ENCODE results near the gene MAGOHB. TPM values are rescaled to one million over a fixed set of nuclear protein-coding genes. Genes with fewer than 3 reads are reported as not detected.
"Not testable (repeated sequence)": the region's sequence is repeated elsewhere in the genome, so short reads cannot be mapped to it uniquely, and the experiment has no call there.

The MAGOHB gene
- total and polyA plus RNA-seq, 2 of the 13 experiments (the other 11 are each of a cell fraction or from before 2014, with no cell fraction given): 7.0 to 49.8 TPM

GRCh38 chr12:10582704-10583103 is 30.7 kb downstream of the MAGOHB start (continued):
- no peak for TF ChIP-seq RERE (CRISPR knock-in tag; IDR thresholded peaks at IDR 0.05; ENCODE audit: low read depth)
- no peak for TF ChIP-seq U2AF1 (optimal IDR thresholded peaks at IDR 0.05; ENCODE audit: low read depth, low read length)
- no peak for TF ChIP-seq HNRNPUL1 (IDR thresholded peaks at IDR 0.05; ENCODE audit: low read depth, low read length)
- TF ChIP-seq ZNF615 (CRISPR knock-in tag; IDR thresholded peaks at IDR 0.05; ENCODE audit: borderline replicate concordance): no peak
- TF ChIP-seq ZFX (CRISPR knock-in tag; IDR thresholded peaks at IDR 0.05; ENCODE audit: low read depth): no peak
- no peak for TF ChIP-seq RORA (CRISPR knock-in tag; IDR thresholded peaks at IDR 0.05)
- TF ChIP-seq ZNF224 (CRISPR knock-in tag; IDR thresholded peaks at IDR 0.05): no peak
- TF ChIP-seq NRL (CRISPR knock-in tag; IDR thresholded peaks at IDR 0.05; ENCODE audit: borderline replicate concordance): no peak

- POLR2A ChIA-PET; H3K27ac ChIP-seq (ENCODE audit: extremely low read length, insufficient read depth, low read length); DNase-seq (ENCODE audit: low spot score); CTCF ChIA-PET (ENCODE audit: low intra/inter-chr PET ratio, low total read pairs); H4K20me1 ChIP-seq (ENCODE audit: insufficient read depth, low read length); H3K4me3 ChIP-seq (replicated peaks in 1 of 3; ENCODE audit: insufficient read depth in 1 of 3, low read depth in 2 of 3, low read length in 3 of 3); BruUV-seq (replicated peaks); in situ Hi-C loops (cut with HindIII; ENCODE audit: extremely low pct_ligation_motif_present, low pct_unique_long_range_greater_than_20kb); H3K9me3 ChIP-seq (ENCODE audit: low read length); H3K27me3 ChIP-seq (ENCODE audit: control insufficient read depth in 1 of 2, insufficient read depth in 2 of 2, low read length in 2 of 2); H3K4me1 ChIP-seq (ENCODE audit: insufficient read depth, low read length); FAIRE-seq; ATAC-seq; H3K9ac ChIP-seq (ENCODE audit: insufficient read depth, low read depth, low read length); H3K4me2 ChIP-seq (ENCODE audit: low read depth, low read length); H3K79me2 ChIP-seq (ENCODE audit: insufficient read depth, low read length); H2AFZ ChIP-seq (ENCODE audit: low read length); intact Hi-C loops (cut with micrococcal nuclease; ENCODE audit: unreplicated experiment); H3K36me3 ChIP-seq (replicated peaks in 1 of 2; ENCODE audit: control insufficient read depth in 1 of 2, insufficient read depth in 2 of 2, low read length in 2 of 2): not testable (repeated sequence)
- WGBS (ENCODE audit: low lambda C conversion rate): 63% methylated on average over 3 of the region's 3 CpGs
These were observed 31.3 kb downstream of the MAGOHB start for GRCh38 chr12:10582133-10582532.

All from HepG2 (cell line).